Left lung (tissue), 10 donors: ENCODE results near the gene PCA3. TPM values are rescaled to one million over a fixed set of nuclear protein-coding genes. Genes with fewer than 3 reads are reported as not detected.
A peak's percentile ranks its signal among the peaks of the same experiment; 100 is the strongest.

Experiments
- ATAC-seq: fragments of 200-7000 bp; cut with Tn5 transposase; one replicate; pipeline ENCODE4 v1.9.1; 2020; ENCODE audit warnings: moderate library complexity
- DNase-seq, 4 donors: peaks; one replicate each; pipeline ENCODE4 v3.0.0-alpha.2; 2013 to 2020
- H3K27ac ChIP-seq, 2 donors: fragments of 200-600 bp; sonication (generic) in 1 of 2; one replicate each; pipeline versions ENCODE4 v1.5.0 to v1.8.0; 2020 to 2021
- H3K27me3 ChIP-seq, 2 donors: fragments of 200-600 bp; sonication (generic) in 1 of 2; one replicate each; pipeline versions ENCODE4 v1.5.0 to v1.8.0; 2020 to 2021
- H3K36me3 ChIP-seq, 2 donors: fragments of 200-600 bp; sonication (generic) in 1 of 2; one replicate each; pipeline versions ENCODE4 v1.5.0 to v1.8.0; 2020 to 2021
- H3K4me1 ChIP-seq, 2 donors: fragments of 200-600 bp; one replicate each; pipeline ENCODE4 v1.8.0; 2021
- H3K4me3 ChIP-seq, 2 donors: fragments of 200-600 bp; sonication (generic) in 1 of 2; one replicate each; pipeline versions ENCODE4 v1.5.0 to v1.8.0; 2020 to 2021; ENCODE audit warnings: mild to moderate bottlenecking in 1 of 2
- H3K9me3 ChIP-seq, 2 donors: fragments of 200-600 bp; sonication (generic) in 1 of 2; one replicate each; pipeline versions ENCODE4 v1.5.0 to v1.8.0; 2020 to 2021
- intact Hi-C, 2 donors: fragments of 100-400 bp; cut with DNase I; formaldehyde crosslinking; loops; one replicate each; pipeline versions ENCODE4 v1.11.2 to v1.14.2; 2022
- polyA plus RNA-seq, 6 donors: library from polyadenylated mRNA; unstranded; fragments of 120-200 nt; gene quantifications; one replicate each; pipeline ENCODE4 v1.2.1, GENCODE V29; 2013; ENCODE audit not compliant: insufficient read length in 6 of 6
- total RNA-seq, 2 donors: library from RNA; stranded (reverse); fragmentation: NEBNext Ultra II Directional; extraction: Animal tissue kit (Norgen Biotek cat#: 25700); gene quantifications; one replicate each; pipeline ENCODE4 v1.2.1, GENCODE V29; 2021
- TF ChIP-seq, protein P1 (sequence below), 2 donors: fragments of 200-600 bp; sonication (generic) in 1 of 2; IDR thresholded peaks; one replicate each; pipeline versions ENCODE4 v1.5.0 to v1.8.0; 2021; ENCODE audit warnings: antibody characterized with exemption in 2 of 2
- donor health status: DM: no; HTN: yes; CAD: no.
- donor health status: DM: no; HTN: no; CAD: no.

PCA3 gene
- total and polyA plus RNA-seq, 8 donors = 0.16 to 0.46 (median 0.34) TPM; not detected in 1

DNA sequence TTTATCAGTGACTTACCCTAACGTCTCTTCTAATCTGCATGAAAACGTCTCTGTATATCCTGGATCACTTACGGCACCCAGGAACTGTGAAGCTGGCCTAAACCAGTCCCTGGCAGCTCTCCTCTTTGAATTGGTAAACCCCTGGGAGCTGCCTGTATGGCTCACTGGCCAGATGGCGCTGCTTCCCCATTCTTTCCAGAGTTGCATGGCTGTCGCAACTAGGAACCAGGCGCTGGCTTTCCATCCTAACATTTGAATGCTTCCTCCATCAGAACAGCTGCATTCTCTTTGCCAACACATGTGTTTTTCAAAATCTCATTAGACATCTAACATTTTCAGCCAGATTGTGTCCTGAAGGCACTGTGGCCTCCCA, 8.0 kb upstream of the PCA3 start:
- Histone ChIP-seq H3K4me1 (no peaks in the 10 kb centered on the region), H3K27ac (no peak overlapping the region), H3K27me3 (peaks cover 0 to 10% of the 10 kb centered on the region in 2 donors), H3K36me3 (no peaks in the 10 kb centered on the region), H3K4me3 (no peak overlapping the region), H3K9me3 (no peaks in the 10 kb centered on the region)
- intact Hi-C loops = no loop called here
- ATAC-seq = peak; percentile 55
- TF ChIP-seq, protein P1, sequence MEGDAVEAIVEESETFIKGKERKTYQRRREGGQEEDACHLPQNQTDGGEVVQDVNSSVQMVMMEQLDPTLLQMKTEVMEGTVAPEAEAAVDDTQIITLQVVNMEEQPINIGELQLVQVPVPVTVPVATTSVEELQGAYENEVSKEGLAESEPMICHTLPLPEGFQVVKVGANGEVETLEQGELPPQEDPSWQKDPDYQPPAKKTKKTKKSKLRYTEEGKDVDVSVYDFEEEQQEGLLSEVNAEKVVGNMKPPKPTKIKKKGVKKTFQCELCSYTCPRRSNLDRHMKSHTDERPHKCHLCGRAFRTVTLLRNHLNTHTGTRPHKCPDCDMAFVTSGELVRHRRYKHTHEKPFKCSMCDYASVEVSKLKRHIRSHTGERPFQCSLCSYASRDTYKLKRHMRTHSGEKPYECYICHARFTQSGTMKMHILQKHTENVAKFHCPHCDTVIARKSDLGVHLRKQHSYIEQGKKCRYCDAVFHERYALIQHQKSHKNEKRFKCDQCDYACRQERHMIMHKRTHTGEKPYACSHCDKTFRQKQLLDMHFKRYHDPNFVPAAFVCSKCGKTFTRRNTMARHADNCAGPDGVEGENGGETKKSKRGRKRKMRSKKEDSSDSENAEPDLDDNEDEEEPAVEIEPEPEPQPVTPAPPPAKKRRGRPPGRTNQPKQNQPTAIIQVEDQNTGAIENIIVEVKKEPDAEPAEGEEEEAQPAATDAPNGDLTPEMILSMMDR (IDR thresholded peaks at IDR 0.05) = no peak
- DNase-seq = peak in 2 of 4 donors; percentile 28 to 42

DNA sequence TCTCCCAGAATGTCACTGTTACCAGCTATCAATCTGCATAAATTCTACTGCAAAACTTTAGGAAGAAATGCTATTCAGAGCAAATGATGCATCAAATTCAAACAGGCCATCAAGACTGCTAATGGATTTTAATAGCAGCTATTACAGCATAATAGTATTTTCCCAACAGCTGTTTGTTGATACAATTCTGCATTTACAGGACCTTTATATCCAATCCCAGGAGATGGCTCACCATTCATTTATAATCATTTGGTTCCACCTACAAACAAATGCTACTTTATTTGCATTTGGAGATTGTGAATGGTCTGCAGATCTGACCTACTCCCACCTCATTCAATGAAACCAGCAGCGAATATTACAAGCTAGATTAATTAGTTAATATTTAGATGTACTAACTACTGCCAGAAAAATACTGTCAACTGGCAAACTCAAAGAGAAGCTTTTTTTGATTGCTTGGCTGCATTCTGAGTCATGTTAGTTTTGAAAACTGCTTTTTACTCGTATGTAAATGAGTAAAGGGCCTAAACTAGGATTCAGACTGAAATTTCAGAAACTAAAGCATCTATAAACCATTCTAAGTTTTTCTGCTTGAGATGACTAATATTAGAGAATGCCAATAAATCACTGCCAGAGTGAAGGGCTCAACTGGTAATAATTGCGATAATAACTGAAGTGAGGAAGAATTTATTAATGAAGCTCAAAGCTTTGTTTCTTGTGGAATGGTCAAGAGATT, 7.1 kb upstream of the PCA3 start:
- DNase-seq (no peak), ATAC-seq (no peak)
- no peak overlapping the region for H3K4me3 ChIP-seq
- intact Hi-C loops = no loop called here
- no peaks in the 10 kb centered on the region for H3K4me1 ChIP-seq
- H3K27ac ChIP-seq = no peak overlapping the region
- TF ChIP-seq, protein P1 (IDR thresholded peaks at IDR 0.05) = no peak
- H3K27me3 ChIP-seq = peaks cover 0 to 10% of the 10 kb centered on the region in 2 donors
- H3K9me3 ChIP-seq = no peaks in the 10 kb centered on the region
- no peaks in the 10 kb centered on the region for H3K36me3 ChIP-seq

DNA sequence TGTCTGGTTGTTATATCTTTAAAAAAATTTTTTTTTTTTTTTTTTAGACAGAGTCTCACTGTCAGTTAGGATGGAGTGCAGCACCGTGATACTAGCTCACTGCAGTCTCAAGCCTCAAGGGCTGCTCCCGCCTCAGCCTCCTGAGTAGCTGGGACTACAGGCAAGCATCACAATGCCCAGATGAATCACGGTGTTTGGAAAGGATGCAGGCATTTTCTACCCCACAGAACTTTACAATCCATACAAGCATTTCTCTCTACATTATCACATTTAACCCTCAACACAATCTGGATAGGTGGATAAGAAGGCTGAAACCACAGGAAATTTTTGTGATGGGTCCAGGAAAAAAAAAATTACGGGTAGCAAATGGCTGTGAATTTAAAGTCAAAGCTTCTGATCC, 5.8 kb upstream of the PCA3 start:
- ATAC-seq (no peak), DNase-seq (no peak)
- H3K4me1 ChIP-seq = no peaks in the 10 kb centered on the region
- peaks cover 0 to 10% of the 10 kb centered on the region in 2 donors for H3K27me3 ChIP-seq
- H3K4me3 ChIP-seq = no peak overlapping the region
- H3K9me3 ChIP-seq = no peaks in the 10 kb centered on the region
- H3K27ac ChIP-seq = no peak overlapping the region
- intact Hi-C loops = no loop called here
- TF ChIP-seq, protein P1 (IDR thresholded peaks at IDR 0.05) = no peak
- no peaks in the 10 kb centered on the region for H3K36me3 ChIP-seq

DNA sequence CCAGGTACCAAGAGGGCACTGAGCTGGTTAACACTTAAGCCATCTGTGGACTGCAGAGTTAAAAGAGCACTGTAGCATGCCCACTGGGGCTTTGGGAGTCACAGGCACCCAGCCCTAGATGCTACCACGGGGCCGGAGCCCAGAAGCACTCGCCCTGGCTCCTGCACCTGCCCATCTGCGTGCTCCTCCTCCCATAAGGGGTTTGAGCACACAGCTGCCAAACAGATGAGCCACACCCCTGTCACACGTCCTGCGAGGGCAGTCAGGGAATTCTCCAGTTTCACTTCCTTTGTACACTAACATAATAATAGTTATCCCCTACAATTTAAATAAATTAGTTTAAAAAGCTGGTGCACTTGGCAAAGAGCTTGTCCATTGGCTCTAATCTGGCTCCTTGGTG, 4.5 kb upstream of the PCA3 start:
- no peaks in the 10 kb centered on the region for H3K36me3 ChIP-seq
- no peak overlapping the region for H3K4me3 ChIP-seq
- H3K9me3 ChIP-seq = no peaks in the 10 kb centered on the region
- no peak for ATAC-seq
- intact Hi-C loops = no loop called here
- TF ChIP-seq, protein P1 (IDR thresholded peaks at IDR 0.05) = no peak
- no peak overlapping the region for H3K27ac ChIP-seq
- peaks cover 0 to 10% of the 10 kb centered on the region in 2 donors for H3K27me3 ChIP-seq
- H3K4me1 ChIP-seq = no peaks in the 10 kb centered on the region
- DNase-seq = no peak

DNA sequence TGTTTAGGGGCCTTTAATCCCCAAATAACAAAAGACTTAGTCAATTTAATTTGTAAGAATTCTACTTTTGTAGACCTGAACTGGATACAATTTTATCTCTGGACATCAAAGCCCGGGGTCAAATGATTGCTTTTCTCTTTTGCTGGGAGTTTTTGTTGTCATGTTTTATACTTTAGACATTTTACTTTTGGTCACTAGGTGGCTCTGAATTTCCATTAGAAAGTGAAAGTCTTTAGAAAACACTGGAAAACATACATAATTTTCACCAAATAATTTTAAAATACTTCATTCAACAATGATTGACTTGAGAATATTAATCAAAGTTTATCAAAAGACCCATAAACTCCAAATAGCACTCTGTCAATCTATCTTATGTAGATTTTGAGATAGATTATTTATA, 2.8 kb upstream of the PCA3 start:
- no peak overlapping the region for H3K27ac ChIP-seq
- H3K9me3 ChIP-seq = no peaks in the 10 kb centered on the region
- intact Hi-C loops = no loop called here
- ATAC-seq = no peak
- H3K4me1 ChIP-seq = no peaks in the 10 kb centered on the region
- TF ChIP-seq, protein P1 (IDR thresholded peaks at IDR 0.05) = no peak
- no peak for DNase-seq
- H3K36me3 ChIP-seq = no peaks in the 10 kb centered on the region
- H3K4me3 ChIP-seq = no peak overlapping the region
- H3K27me3 ChIP-seq = peaks cover 0 to 10% of the 10 kb centered on the region in 2 donors
